MCF 10A (cell line): Measurements from ENCODE around the gene FAM180A. TPM values are rescaled to one million over a fixed set of nuclear protein-coding genes. Genes with fewer than 3 reads are reported as not detected.

Experiments
- BruUV-seq: library from RNA; stranded (reverse); fragments of 400-500 nt; replicated peaks from 2 replicates; lab custom pipeline; 2021; lab: Mats Ljungman, UMichigan
- CTCF ChIA-PET: fragments of 300-600 bp; sonication (Branson Sonifier 250); formaldehyde crosslinking; extraction: SDS; loops from one replicate; lab custom pipeline; 2021; ENCODE audit warnings: antibody characterized with exemption, inconsistent platforms; lab: Yijun Ruan, JAX
- POLR2A ChIA-PET: fragments of 300-600, 350-650 bp; sonication (Branson Sonifier 250); formaldehyde crosslinking; extraction: SDS; loops from one replicate; lab custom pipeline; 2020; ENCODE audit warnings: antibody characterized with exemption, inconsistent platforms; lab: Yijun Ruan, JAX
- DNase-seq: peaks from one replicate; pipeline ENCODE4 v3.0.0-alpha.2; 2018; ENCODE audit not compliant: unreplicated experiment
- H3K27ac Mint-ChIP-seq: one replicate; pipeline ENCODE4 v1.8.0; 2022; ENCODE audit warnings: mild to moderate bottlenecking, low read depth, mixed read lengths; ENCODE audit not compliant: unreplicated experiment
- H3K27me3 Mint-ChIP-seq: one replicate; pipeline ENCODE4 v1.8.0; 2022; ENCODE audit warnings: mixed read lengths; ENCODE audit not compliant: insufficient read depth, unreplicated experiment
- H3K36me3 Mint-ChIP-seq: one replicate; pipeline ENCODE4 v1.8.0; 2022; ENCODE audit warnings: mild to moderate bottlenecking, moderate library complexity, mixed read lengths; ENCODE audit not compliant: insufficient read depth, unreplicated experiment
- H3K4me1 Mint-ChIP-seq: one replicate; pipeline ENCODE4 v1.8.0; 2022; ENCODE audit warnings: mixed read lengths; ENCODE audit not compliant: insufficient read depth, unreplicated experiment
- H3K4me3 Mint-ChIP-seq: one replicate; pipeline ENCODE4 v1.8.0; 2022; ENCODE audit warnings: mild to moderate bottlenecking, moderate library complexity, mixed read lengths; ENCODE audit not compliant: unreplicated experiment
- H3K9me3 Mint-ChIP-seq: one replicate; pipeline ENCODE4 v1.8.0; 2022; ENCODE audit warnings: mixed read lengths; ENCODE audit not compliant: unreplicated experiment
- intact Hi-C: fragments of 100-400 bp; cut with micrococcal nuclease; formaldehyde crosslinking; loops from 2 replicates; pipeline ENCODE4 v1.14.1; 2022
- total RNA-seq: library from RNA; stranded (reverse); gene quantifications from 2 replicates; pipeline ENCODE4 v1.2.3, GENCODE V29; 2022
- TF ChIP-seq, protein P1 (sequence below): fragments of 200-600 bp; IDR thresholded peaks from one replicate; pipeline ENCODE4 v1.8.0; 2022; ENCODE audit warnings: antibody characterized with exemption, mild to moderate bottlenecking; ENCODE audit not compliant: unreplicated experiment

FAM180A gene
- total RNA-seq, 1 experiment from 2014 or later = not detected

DNA sequence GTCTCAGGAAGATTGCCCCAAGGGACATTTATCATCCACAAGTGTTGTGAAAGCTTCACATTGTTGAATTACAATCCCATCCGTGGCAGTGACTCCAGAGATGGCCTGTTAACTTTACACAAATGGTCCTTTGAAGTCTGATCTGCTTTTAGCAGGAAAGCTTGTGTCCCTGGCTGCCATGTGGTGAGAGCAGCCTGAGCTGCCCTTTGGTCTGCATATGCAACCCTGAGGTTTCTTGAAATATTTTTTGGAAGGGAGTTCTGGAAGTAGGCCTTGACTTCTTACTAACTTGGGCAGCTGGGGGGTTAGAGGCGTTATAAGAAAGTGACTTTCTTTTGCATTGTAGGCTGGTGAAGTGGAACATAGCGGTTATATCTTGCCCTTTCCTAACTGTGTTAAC lies 41.3 kb upstream of the FAM180A start:
- no peak overlapping the region for H3K4me3 Mint-ChIP-seq
- DNase-seq = no peak
- H3K27ac Mint-ChIP-seq = no peak overlapping the region
- no TSS peak for BruUV-seq
- H3K4me1 Mint-ChIP-seq = no peaks in the 10 kb centered on the region
- no peaks in the 10 kb centered on the region for H3K36me3 Mint-ChIP-seq
- TF ChIP-seq, protein P1, sequence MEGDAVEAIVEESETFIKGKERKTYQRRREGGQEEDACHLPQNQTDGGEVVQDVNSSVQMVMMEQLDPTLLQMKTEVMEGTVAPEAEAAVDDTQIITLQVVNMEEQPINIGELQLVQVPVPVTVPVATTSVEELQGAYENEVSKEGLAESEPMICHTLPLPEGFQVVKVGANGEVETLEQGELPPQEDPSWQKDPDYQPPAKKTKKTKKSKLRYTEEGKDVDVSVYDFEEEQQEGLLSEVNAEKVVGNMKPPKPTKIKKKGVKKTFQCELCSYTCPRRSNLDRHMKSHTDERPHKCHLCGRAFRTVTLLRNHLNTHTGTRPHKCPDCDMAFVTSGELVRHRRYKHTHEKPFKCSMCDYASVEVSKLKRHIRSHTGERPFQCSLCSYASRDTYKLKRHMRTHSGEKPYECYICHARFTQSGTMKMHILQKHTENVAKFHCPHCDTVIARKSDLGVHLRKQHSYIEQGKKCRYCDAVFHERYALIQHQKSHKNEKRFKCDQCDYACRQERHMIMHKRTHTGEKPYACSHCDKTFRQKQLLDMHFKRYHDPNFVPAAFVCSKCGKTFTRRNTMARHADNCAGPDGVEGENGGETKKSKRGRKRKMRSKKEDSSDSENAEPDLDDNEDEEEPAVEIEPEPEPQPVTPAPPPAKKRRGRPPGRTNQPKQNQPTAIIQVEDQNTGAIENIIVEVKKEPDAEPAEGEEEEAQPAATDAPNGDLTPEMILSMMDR = no peak
- CTCF ChIA-PET = interaction anchor here (0.6 to 2.0 kb wide), 4 partner anchors 9 to 223 kb away, joined by 3 to 8 read pairs (median 4); no protein-coding TSS in a partner anchor
- POLR2A ChIA-PET = no interaction called here
- peaks cover 7% of the 10 kb centered on the region for H3K27me3 Mint-ChIP-seq
- intact Hi-C loops = no loop called here
- no peaks in the 10 kb centered on the region for H3K9me3 Mint-ChIP-seq

DNA sequence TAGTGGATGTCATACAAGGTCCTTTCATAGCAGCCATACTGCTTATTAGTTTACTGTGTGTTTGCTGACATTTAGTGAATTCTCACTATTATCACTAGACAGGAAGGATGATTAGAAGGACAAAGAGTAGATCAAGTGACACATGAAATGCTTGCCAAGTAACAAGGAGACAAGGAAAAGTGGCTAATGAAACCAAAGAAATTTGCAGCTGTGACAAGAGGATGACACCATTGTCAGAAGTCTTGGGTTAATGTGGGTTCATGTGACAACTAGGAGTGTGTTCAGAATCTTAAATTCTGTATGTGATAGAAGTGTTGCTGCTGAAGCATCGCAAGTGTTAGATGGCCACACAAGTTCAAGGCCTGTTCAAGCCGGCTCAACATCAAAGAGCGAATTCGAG lies 40.8 kb upstream of the FAM180A start:
- CTCF ChIA-PET = interaction anchor here (0.6 to 2.0 kb wide), 3 partner anchors 9 to 224 kb away, joined by 3 to 8 read pairs (median 4); no protein-coding TSS in a partner anchor
- H3K27me3 Mint-ChIP-seq = peaks cover 12% of the 10 kb centered on the region

DNA sequence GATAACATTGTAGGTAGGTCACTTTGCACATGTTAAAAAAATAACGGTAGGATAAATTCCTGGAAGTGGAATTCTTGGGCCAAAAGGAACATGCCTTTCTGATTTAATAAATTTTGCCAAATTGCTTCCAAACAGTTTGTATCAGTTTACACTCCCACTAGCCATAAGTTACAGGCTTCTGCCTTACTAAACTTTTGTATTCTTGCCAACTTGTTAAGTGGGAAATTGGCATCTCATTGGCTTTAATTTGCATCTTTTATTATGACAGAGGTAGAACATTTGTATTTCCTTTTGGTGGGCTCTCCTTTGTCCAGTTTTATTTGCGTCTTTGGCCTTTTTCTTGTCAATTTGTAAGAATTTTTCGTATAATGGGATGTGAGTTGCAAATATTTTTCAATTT lies 38.3 kb upstream of the FAM180A start:
- ChIA-PET POLR2A (no interaction called here), CTCF (interaction anchor here (0.7 to 2.3 kb wide), 4 partner anchors 10 to 363 kb away, joined by 3 to 7 read pairs (median 3); no protein-coding TSS in a partner anchor)
- Mint-ChIP-seq H3K4me3 (no peak overlapping the region), H3K27ac (no peak overlapping the region), H3K4me1 (peaks cover 4% of the 10 kb centered on the region), H3K36me3 (no peaks in the 10 kb centered on the region), H3K9me3 (no peaks in the 10 kb centered on the region), H3K27me3 (peaks cover 25% of the 10 kb centered on the region)
- TF ChIP-seq, protein P1 = no peak
- no peak for DNase-seq
- intact Hi-C loops = no loop called here
- BruUV-seq = no TSS peak

More for the DNA sequence above, 40.8 kb upstream of the FAM180A start:
- Mint-ChIP-seq H3K9me3 (no peaks in the 10 kb centered on the region), H3K4me3 (no peak overlapping the region), H3K36me3 (no peaks in the 10 kb centered on the region), H3K4me1 (no peaks in the 10 kb centered on the region), H3K27ac (no peak overlapping the region)
- no TSS peak for BruUV-seq
- POLR2A ChIA-PET = no interaction called here
- DNase-seq = no peak
- intact Hi-C loops = no loop called here
- TF ChIP-seq, protein P1 = no peak

DNA sequence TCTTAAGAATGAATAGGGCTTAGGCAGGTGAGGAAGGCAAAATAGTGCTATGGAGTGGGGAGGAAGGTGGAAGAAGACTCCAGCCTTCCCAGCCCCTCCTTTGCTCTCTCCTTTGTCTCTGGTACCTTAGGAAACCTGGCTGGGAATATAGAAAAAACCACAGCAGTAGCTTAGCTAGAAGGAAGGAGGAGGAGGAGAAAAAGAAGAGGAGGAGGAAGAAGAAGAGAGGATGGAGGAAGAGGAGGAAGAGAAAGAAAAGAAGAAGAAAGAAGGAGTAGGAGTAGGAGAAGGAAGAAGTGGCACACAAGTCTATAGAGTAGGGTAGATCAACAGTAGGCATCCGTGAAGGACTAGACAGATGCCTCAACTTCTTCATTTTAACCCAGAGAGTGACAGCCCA lies 36.5 kb upstream of the FAM180A start:
- ChIA-PET POLR2A (interaction anchor here (0.7 kb wide), 1 partner anchor 35 kb away, joined by 3 read pairs; no protein-coding TSS in a partner anchor), CTCF (interaction anchor here (0.6 to 2.3 kb wide), 3 partner anchors 10 to 76 kb away, joined by 3 to 7 read pairs (median 3); no protein-coding TSS in a partner anchor)
- Mint-ChIP-seq H3K4me3 (no peak overlapping the region), H3K9me3 (no peaks in the 10 kb centered on the region), H3K27me3 (peaks cover 25% of the 10 kb centered on the region), H3K4me1 (peaks cover 4% of the 10 kb centered on the region), H3K36me3 (no peaks in the 10 kb centered on the region), H3K27ac (no peak overlapping the region)
- TF ChIP-seq, protein P1 = no peak
- intact Hi-C loops = no loop called here
- no peak for DNase-seq
- no TSS peak for BruUV-seq
